ENCODE results near the gene EXOC4. TPM values are rescaled to one million over a fixed set of nuclear protein-coding genes. Genes with fewer than 3 reads are reported as not detected.
"Not testable (repeated sequence)": the region's sequence is repeated elsewhere in the genome, so short reads cannot be mapped to it uniquely, and the experiment has no call there.

EXOC4 gene
- total RNA-seq, 1 donor from 2014 or later, result 145 TPM

DNA sequence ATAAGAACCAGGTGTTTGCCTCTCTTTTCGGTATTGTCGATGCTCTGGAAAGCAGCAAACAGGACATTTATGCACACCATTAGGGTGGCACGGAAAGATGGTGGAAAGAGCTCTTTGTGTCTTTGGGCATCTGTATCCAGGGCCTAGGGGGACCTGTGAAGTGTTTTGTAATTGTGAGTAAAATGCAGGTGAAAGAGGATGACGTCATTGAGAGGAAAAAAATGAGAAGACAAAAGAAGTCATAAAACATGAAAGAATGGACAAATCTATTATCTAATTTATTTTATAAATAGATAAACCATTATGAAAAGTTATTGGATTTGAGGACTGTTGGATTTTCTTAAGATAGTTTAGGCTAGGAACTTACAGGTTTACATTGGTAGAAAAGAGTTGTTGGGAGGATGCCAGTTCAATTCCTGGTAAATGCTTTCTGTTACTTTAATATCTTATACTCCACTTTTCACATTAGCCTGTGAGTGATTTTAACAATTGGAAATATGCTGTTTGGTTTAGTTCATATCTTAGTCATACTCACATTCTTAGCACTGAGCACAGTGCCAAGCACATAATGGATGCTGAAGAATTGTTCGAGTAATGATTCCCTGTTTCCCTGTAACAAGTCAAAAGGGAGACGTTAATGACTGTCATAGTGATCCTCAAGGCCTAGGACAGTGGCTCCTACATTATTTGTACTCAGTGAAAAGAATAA lies 62.6 kb downstream of the EXOC4 start:
- TF ChIP-seq, protein P1, sequence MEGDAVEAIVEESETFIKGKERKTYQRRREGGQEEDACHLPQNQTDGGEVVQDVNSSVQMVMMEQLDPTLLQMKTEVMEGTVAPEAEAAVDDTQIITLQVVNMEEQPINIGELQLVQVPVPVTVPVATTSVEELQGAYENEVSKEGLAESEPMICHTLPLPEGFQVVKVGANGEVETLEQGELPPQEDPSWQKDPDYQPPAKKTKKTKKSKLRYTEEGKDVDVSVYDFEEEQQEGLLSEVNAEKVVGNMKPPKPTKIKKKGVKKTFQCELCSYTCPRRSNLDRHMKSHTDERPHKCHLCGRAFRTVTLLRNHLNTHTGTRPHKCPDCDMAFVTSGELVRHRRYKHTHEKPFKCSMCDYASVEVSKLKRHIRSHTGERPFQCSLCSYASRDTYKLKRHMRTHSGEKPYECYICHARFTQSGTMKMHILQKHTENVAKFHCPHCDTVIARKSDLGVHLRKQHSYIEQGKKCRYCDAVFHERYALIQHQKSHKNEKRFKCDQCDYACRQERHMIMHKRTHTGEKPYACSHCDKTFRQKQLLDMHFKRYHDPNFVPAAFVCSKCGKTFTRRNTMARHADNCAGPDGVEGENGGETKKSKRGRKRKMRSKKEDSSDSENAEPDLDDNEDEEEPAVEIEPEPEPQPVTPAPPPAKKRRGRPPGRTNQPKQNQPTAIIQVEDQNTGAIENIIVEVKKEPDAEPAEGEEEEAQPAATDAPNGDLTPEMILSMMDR (IDR thresholded peaks at IDR 0.05; ENCODE audit: unreplicated experiment), result no peak
- Mint-ChIP-seq H3K9me3 (ENCODE audit: low read depth) (peaks cover 3% of the 10 kb centered on the region), H3K4me1 (ENCODE audit: low read depth) (peaks cover 2% of the 10 kb centered on the region), H3K27ac (no peak overlapping the region), H3K4me3 (ENCODE audit: low read depth) (no peak overlapping the region), H3K27me3 (no peaks in the 10 kb centered on the region), H3K36me3 (ENCODE audit: insufficient read depth) (peaks cover 22% of the 10 kb centered on the region)
- no peak for DNase-seq (ENCODE audit: low spot score, unreplicated experiment)

DNA sequence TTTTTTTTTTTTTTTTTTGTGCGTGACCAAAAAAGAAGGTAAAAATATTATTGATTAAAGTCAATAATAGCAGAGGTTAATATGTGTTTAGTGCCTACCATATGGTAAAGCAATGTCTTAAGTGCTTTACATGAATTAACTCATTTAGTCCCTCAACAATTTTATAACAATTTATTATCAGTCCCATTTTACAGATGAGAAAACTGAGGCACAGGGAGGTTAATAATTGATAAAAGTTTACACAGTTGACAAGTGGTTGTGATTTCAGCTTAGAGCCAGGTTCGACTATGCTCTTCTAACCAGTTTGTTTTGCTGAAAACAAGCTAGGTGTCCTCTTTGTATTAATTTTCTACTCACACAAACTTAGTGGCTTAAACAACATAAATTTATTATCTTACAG lies 67.0 kb downstream of the EXOC4 start:
- TF ChIP-seq, protein P1 (IDR thresholded peaks at IDR 0.05; ENCODE audit: unreplicated experiment), result no peak
- Mint-ChIP-seq H3K4me3 (ENCODE audit: low read depth) (no peak overlapping the region), H3K27me3 (no peaks in the 10 kb centered on the region), H3K9me3 (ENCODE audit: low read depth) (peaks cover 24% of the 10 kb centered on the region), H3K4me1 (ENCODE audit: low read depth) (peaks cover 2% of the 10 kb centered on the region), H3K36me3 (ENCODE audit: insufficient read depth) (peaks cover 56% of the 10 kb centered on the region), H3K27ac (no peak overlapping the region)
- DNase-seq (ENCODE audit: low spot score, unreplicated experiment), result no peak

- Mint-ChIP-seq H3K4me1 (ENCODE audit: low read depth) (peaks cover 2% of the 10 kb centered on the region), H3K27ac (no peak overlapping the region), H3K9me3 (ENCODE audit: low read depth) (peaks cover 33% of the 10 kb centered on the region), H3K4me3 (ENCODE audit: low read depth) (no peak overlapping the region), H3K27me3 (no peaks in the 10 kb centered on the region), H3K36me3 (ENCODE audit: insufficient read depth) (peaks cover 63% of the 10 kb centered on the region)
- no peak for DNase-seq (ENCODE audit: low spot score, unreplicated experiment)
- TF ChIP-seq, protein P1 (IDR thresholded peaks at IDR 0.05; ENCODE audit: unreplicated experiment), result no peak
Observed at GRCh38 chr7:133320891-133321290, 68.0 kb downstream of the EXOC4 start.

DNA sequence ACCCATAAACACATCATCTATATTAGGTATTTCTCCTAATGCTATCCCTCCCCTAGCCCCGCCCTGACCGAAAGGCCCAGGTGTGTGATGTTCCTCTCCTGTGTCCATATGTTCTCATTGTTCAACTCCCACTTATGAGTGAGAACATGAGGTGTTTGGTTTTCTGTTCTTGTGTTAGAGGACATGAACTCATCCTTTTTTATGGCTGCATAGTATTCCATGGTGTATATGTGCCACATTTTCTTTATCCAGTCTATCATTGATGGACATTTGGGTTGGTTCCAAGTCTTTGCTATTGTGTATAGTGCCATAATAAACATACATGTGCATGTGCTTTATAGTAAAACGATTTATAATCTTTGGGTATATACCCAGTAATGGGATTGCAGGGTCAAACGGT lies 68.5 kb downstream of the EXOC4 start:
- not testable (repeated sequence) for H3K27ac Mint-ChIP-seq; H3K27me3 Mint-ChIP-seq; H3K4me1 Mint-ChIP-seq (ENCODE audit: low read depth); DNase-seq (ENCODE audit: low spot score, unreplicated experiment); H3K4me3 Mint-ChIP-seq (ENCODE audit: low read depth)
- Mint-ChIP-seq H3K9me3 (ENCODE audit: low read depth) (peaks cover 34% of the 10 kb centered on the region), H3K36me3 (ENCODE audit: insufficient read depth) (peaks cover 68% of the 10 kb centered on the region)

- not testable (repeated sequence) for H3K27ac Mint-ChIP-seq; H3K27me3 Mint-ChIP-seq; H3K4me3 Mint-ChIP-seq (ENCODE audit: low read depth); H3K4me1 Mint-ChIP-seq (ENCODE audit: low read depth); DNase-seq (ENCODE audit: low spot score, unreplicated experiment)
- Mint-ChIP-seq H3K36me3 (ENCODE audit: insufficient read depth) (peaks cover 68% of the 10 kb centered on the region), H3K9me3 (ENCODE audit: low read depth) (peaks cover 39% of the 10 kb centered on the region)
Observed at GRCh38 chr7:133326745-133327144, 73.9 kb downstream of the EXOC4 start.

- Mint-ChIP-seq H3K36me3 (ENCODE audit: insufficient read depth) (peaks cover 57% of the 10 kb centered on the region), H3K9me3 (ENCODE audit: low read depth) (peaks cover 32% of the 10 kb centered on the region)
- H3K27ac Mint-ChIP-seq; H3K4me1 Mint-ChIP-seq (ENCODE audit: low read depth); H3K27me3 Mint-ChIP-seq; H3K4me3 Mint-ChIP-seq (ENCODE audit: low read depth); DNase-seq (ENCODE audit: low spot score, unreplicated experiment): not testable (repeated sequence)
Observed at GRCh38 chr7:133328021-133328420, 75.1 kb downstream of the EXOC4 start.

DNA sequence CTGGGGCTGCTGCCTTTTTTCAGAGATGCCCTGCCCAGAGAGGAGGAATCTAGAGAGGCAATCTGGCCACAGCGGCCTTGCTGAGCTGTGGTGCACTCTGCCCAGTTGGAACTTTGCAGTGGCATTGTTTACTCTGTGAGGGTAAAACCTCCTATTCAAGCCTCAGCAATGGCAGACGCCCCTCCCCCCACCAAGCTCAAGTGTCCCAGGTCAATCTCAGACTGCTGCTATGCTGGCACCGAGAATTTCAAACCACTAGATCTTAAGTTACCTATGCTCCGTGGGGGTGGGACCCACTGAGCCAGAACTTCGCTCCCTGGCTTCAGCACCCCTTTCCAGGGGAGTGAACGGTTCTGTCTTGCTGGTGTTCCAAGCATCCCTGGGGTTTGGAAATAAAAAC lies 77.2 kb downstream of the EXOC4 start:
- TF ChIP-seq, protein P1 (IDR thresholded peaks at IDR 0.05; ENCODE audit: unreplicated experiment), result no peak
- Mint-ChIP-seq H3K4me1 (ENCODE audit: low read depth) (peaks cover 8% of the 10 kb centered on the region), H3K9me3 (ENCODE audit: low read depth) (peaks cover 27% of the 10 kb centered on the region), H3K36me3 (ENCODE audit: insufficient read depth) (peaks cover 49% of the 10 kb centered on the region), H3K27me3 (no peaks in the 10 kb centered on the region), H3K27ac (no peak overlapping the region), H3K4me3 (ENCODE audit: low read depth) (no peak overlapping the region)
- no peak for DNase-seq (ENCODE audit: low spot score, unreplicated experiment)

Data from progenitor cell of endocrine pancreas (in vitro differentiated cells).